ENCODE results near the gene PTPA. TPM values are rescaled to one million over a fixed set of nuclear protein-coding genes. Genes with fewer than 3 reads are reported as not detected.

Gene PTPA
- total and polyA plus RNA-seq, 10 of the 15 experiments (the other 5 are each of a cell fraction or from before 2014, with no cell fraction given) = 1.6 to 111 (median 55.1) TPM

DNA sequence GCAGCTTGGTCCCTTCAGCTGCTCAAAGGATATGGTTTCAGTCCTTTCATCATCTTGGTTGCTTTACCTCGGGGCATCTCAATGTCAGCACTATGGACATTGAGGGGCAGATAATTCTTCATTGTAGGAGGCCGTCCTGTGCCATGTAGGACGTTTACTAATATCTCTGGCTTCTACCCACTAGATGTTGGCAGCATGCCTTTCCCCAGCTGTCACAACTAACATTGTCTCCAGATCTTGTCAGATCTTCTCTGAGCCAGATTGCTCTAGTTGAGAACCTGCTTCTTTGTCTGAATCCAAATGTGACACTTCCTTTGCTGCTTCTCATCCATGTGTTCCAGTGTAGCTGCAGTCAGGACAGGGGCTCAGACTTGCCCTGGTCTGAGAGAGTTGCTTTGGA is 10.3 kb downstream of the PTPA start:
- DNase-seq (ENCODE audit: low read depth, low spot score) = no peak
- no peak for FAIRE-seq
- BruUV-seq (replicated peaks) = no TSS peak
- ATAC-seq = no peak
- in situ Hi-C loops (cut with MboI) = no loop called here
- no peak overlapping the region for H3K9ac ChIP-seq (ENCODE audit: control insufficient read depth, insufficient read depth, low read length)
- peaks cover 3% of the 10 kb centered on the region; the same call in 1 of the 2 replicates for H3K4me1 ChIP-seq (ENCODE audit: control insufficient read depth, insufficient read depth, low read length)
- peaks cover 10 to 14% of the 10 kb centered on the region in 2 experiments for H3K36me3 ChIP-seq (ENCODE audit: control insufficient read depth in 2 of 2, insufficient read depth in 2 of 2, low read length in 1 of 2)
- ChIA-PET POLR2A (no interaction called here), SMC1A (ENCODE audit: uncharacterized antibody, unreplicated experiment) (interaction anchor here (1.1 kb wide), 1 partner anchor 9 kb away, joined by 3 read pairs; no protein-coding TSS in a partner anchor), RAD21 (ENCODE audit: unreplicated experiment) (no interaction called here), CTCF (interaction anchor here (1.3 to 2.0 kb wide), 2 partner anchors 10 to 503 kb away, joined by 3 to 10 read pairs; no protein-coding TSS in a partner anchor)
- no peaks in the 10 kb centered on the region for H3K27me3 ChIP-seq (replicated peaks in 1 of 2; ENCODE audit: control insufficient read depth in 2 of 2, insufficient read depth in 2 of 2, low read length in 1 of 2)
- H3K4me3 ChIP-seq = no peak overlapping the region
- intact Hi-C loops (cut with micrococcal nuclease; ENCODE audit: unreplicated experiment) = no loop called here
- H3K4me2 ChIP-seq (ENCODE audit: control insufficient read depth, insufficient read depth) = no peak overlapping the region
- no peak overlapping the region for H2AFZ ChIP-seq (ENCODE audit: control insufficient read depth, low read depth, low read length)
- WGBS (ENCODE audit: insufficient coverage, insufficient replicate concordance, low lambda C conversion rate, missing lambda C conversion rate) = 96% methylated on average over 3 of the region's 3 CpGs
- no peak for TF ChIP-seq BRCA1 (IDR thresholded peaks at IDR 0.05; ENCODE audit: low read depth, low read length)
- no peak for TF ChIP-seq SUZ12 (IDR thresholded peaks at IDR 0.05; ENCODE audit: unreplicated experiment)
- TF ChIP-seq, protein P1, sequence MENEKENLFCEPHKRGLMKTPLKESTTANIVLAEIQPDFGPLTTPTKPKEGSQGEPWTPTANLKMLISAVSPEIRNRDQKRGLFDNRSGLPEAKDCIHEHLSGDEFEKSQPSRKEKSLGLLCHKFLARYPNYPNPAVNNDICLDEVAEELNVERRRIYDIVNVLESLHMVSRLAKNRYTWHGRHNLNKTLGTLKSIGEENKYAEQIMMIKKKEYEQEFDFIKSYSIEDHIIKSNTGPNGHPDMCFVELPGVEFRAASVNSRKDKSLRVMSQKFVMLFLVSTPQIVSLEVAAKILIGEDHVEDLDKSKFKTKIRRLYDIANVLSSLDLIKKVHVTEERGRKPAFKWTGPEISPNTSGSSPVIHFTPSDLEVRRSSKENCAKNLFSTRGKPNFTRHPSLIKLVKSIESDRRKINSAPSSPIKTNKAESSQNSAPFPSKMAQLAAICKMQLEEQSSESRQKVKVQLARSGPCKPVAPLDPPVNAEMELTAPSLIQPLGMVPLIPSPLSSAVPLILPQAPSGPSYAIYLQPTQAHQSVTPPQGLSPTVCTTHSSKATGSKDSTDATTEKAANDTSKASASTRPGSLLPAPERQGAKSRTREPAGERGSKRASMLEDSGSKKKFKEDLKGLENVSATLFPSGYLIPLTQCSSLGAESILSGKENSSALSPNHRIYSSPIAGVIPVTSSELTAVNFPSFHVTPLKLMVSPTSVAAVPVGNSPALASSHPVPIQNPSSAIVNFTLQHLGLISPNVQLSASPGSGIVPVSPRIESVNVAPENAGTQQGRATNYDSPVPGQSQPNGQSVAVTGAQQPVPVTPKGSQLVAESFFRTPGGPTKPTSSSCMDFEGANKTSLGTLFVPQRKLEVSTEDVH (IDR thresholded peaks at IDR 0.05; ENCODE audit: low read depth, partially characterized antibody) = no peak
- no peak for TF ChIP-seq NFIC (IDR thresholded peaks at IDR 0.05; ENCODE audit: low read depth, low read length)
- no peak for TF ChIP-seq ZSCAN29 (IDR thresholded peaks at IDR 0.05)
- TF ChIP-seq PML (IDR thresholded peaks at IDR 0.05; ENCODE audit: low read length) = no peak
- TF ChIP-seq NFXL1 (IDR thresholded peaks at IDR 0.05; ENCODE audit: borderline replicate concordance) = no peak
- TF ChIP-seq ZNF207 (IDR thresholded peaks at IDR 0.05; ENCODE audit: borderline replicate concordance) = no peak
- TF ChIP-seq TARDBP (IDR thresholded peaks at IDR 0.05; ENCODE audit: borderline replicate concordance) = no peak
- TF ChIP-seq, protein P2, sequence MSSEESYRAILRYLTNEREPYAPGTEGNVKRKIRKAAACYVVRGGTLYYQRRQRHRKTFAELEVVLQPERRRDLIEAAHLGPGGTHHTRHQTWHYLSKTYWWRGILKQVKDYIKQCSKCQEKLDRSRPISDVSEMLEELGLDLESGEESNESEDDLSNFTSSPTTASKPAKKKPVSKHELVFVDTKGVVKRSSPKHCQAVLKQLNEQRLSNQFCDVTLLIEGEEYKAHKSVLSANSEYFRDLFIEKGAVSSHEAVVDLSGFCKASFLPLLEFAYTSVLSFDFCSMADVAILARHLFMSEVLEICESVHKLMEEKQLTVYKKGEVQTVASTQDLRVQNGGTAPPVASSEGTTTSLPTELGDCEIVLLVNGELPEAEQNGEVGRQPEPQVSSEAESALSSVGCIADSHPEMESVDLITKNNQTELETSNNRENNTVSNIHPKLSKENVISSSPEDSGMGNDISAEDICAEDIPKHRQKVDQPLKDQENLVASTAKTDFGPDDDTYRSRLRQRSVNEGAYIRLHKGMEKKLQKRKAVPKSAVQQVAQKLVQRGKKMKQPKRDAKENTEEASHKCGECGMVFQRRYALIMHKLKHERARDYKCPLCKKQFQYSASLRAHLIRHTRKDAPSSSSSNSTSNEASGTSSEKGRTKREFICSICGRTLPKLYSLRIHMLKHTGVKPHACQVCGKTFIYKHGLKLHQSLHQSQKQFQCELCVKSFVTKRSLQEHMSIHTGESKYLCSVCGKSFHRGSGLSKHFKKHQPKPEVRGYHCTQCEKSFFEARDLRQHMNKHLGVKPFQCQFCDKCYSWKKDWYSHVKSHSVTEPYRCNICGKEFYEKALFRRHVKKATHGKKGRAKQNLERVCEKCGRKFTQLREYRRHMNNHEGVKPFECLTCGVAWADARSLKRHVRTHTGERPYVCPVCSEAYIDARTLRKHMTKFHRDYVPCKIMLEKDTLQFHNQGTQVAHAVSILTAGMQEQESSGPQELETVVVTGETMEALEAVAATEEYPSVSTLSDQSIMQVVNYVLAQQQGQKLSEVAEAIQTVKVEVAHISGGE (CRISPR knock-in tag; IDR thresholded peaks at IDR 0.05) = no peak
- no peak for TF ChIP-seq RB1 (IDR thresholded peaks at IDR 0.05; ENCODE audit: borderline replicate concordance)
- no peak for TF ChIP-seq NBN (IDR thresholded peaks at IDR 0.05)
- TF ChIP-seq SIX5 (IDR thresholded peaks at IDR 0.05; ENCODE audit: low read depth, low read length, severe bottlenecking) = no peak
- no peak for TF ChIP-seq MYC (IDR thresholded peaks at IDR 0.05; ENCODE audit: insufficient read depth, insufficient read length, insufficient replicate concordance, low read length, severe bottlenecking)
- TF ChIP-seq SIN3A (IDR thresholded peaks at IDR 0.05; ENCODE audit: low read depth, low read length) = no peak
- no peak for TF ChIP-seq KLF5 (IDR thresholded peaks at IDR 0.05; ENCODE audit: partially characterized antibody)
- TF ChIP-seq ZNF384 (IDR thresholded peaks at IDR 0.05; ENCODE audit: borderline replicate concordance, low read depth, low read length) = no peak
- TF ChIP-seq, protein P3, sequence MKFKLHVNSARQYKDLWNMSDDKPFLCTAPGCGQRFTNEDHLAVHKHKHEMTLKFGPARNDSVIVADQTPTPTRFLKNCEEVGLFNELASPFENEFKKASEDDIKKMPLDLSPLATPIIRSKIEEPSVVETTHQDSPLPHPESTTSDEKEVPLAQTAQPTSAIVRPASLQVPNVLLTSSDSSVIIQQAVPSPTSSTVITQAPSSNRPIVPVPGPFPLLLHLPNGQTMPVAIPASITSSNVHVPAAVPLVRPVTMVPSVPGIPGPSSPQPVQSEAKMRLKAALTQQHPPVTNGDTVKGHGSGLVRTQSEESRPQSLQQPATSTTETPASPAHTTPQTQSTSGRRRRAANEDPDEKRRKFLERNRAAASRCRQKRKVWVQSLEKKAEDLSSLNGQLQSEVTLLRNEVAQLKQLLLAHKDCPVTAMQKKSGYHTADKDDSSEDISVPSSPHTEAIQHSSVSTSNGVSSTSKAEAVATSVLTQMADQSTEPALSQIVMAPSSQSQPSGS (IDR thresholded peaks at IDR 0.05; ENCODE audit: low read length) = no peak
- no peaks in the 10 kb centered on the region for H4K20me1 ChIP-seq (ENCODE audit: control insufficient read depth, insufficient read depth)
- no peak overlapping the region for H3K27ac ChIP-seq (ENCODE audit: control insufficient read depth, insufficient read depth)
- H3K79me2 ChIP-seq (ENCODE audit: control insufficient read depth, insufficient read depth, low read length) = no peaks in the 10 kb centered on the region; the same call in 1 of the 2 replicates
- no peaks in the 10 kb centered on the region for H3K9me3 ChIP-seq (replicated peaks; ENCODE audit: control insufficient read depth, insufficient read depth, low read length)
